Activated CD4-positive, alpha-beta T cell treated with anti-CD3 and anti-CD28 coated beads, Interleukin-2, Interleukin-4, amounts not matched to agents 100 ng/mL and 50 ng/mL, durations not matched to agents 16 hours and 8 hours (primary cell): ENCODE measurements around the gene MRPL49.
"Not testable (repeated sequence)": the region's sequence is repeated elsewhere in the genome, so short reads cannot be mapped to it uniquely, and the experiment has no call there.

Source experiments
- DNase-seq: peaks from one replicate; pipeline ENCODE4 v3.0.0-alpha.2; 2020; ENCODE audit warnings: low spot score

The MRPL49 gene

GRCh38 chr11:65132988-65133700 lies 11.0 kb downstream of the MRPL49 start:
- peak; percentile 61 for DNase-seq

- DNase-seq = no peak
Observed at GRCh38 chr11:65133724-65134123, 11.6 kb downstream of the MRPL49 start.

DNA sequence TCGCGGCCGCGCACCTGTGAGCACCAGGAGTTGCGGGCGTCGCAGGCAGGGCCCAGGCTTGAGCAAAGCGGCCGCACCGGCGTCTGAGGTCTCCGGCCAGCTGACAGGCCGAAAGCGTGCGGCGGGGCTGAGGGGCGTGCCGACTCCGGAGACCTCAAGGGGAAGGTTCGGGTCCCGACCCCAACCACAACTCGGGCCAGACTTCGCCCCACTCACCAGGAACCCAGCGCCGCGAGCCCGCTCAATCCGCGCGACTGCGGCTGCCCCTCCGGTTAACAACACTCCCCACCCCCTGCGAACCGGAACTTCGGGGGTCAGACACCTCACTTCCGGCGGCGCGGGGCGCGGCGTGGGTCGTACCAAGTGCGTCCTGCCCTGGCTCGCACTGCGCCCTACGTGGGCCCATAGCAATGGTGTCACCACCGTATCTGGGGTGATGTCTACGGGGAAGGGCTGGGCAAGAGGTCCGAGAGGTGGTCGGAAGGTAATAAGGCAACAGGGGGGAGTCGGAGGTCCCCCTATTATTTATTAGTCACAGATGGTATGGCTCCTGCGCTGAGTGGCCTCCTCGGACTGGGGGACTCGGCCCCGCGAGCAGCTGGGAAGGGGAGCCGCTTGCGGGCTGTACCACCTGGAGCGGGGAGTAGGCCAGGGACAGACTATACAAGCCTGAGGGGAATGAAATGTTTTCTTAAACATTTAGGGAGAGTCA lies 12.3 kb downstream of the MRPL49 start, which contains the start of gene SYVN1:
Gene SYVN1, minus strand, starts transcription at position 280 of the 712 bp plus-strand sequence. CDS start 918 bp downstream, outside the sequence.
- peak; percentile 89 for DNase-seq

DNA sequence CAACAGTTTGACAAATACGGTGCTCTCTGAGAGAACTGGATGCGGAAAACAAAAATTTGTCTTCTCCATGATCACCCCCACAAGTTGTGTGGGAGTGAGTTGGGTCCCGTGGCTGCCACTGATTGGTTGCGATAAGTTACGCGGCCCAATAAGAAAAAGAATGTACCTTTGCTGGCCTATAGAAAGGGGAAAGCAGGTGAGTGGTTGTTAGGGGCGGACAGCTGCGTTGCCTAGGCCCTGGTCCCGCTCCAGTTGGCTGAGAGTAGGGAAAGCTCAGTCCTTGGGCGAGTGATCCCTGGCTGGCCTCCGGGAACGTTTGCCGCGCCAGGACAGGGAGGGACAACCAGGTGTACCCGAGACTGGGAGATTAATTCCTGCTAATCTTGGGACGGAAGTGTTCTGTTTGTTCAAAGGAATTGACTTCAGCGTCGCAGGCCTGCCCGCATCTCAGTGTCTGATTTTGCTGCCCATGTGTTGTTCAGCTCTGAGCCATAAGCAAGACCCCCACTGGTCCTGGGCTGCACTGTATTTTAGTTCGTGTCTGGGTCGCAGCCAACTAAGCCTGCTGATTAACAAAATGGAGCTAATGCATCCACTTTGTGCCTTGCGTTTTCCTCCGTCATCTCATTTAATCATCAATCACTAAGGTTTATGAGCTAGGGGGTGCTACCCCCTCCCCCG lies 13.0 kb downstream of the MRPL49 start:
- peak; percentile 93 for DNase-seq

DNA sequence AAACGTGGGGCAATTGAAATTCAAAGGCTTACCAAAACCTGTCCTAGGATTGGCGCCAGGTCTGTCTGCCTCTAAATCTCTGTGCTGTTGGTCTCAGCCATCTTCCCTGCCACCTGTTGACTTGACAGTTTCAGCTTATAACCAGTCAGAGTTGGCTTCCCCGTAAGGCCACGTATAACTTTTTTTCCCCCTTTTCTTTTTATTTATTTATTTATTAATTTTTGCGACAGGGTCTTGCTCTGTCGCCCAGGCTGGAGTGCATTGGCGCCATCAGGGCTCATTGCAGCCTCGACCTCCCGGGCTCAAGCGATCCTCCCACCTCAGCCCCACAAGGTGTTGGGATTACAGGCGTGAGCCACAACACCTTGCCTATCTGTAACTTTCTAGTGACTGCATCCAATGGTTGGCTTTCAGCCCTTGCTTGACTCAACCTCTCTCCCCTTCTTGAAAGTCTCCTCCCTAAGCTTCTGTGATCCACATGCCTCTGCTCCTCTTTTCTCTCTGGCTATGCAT lies 13.6 kb downstream of the MRPL49 start:
- DNase-seq = no peak

GRCh38 chr11:65136515-65137096 lies 14.5 kb downstream of the MRPL49 start:
- no peak for DNase-seq

DNA sequence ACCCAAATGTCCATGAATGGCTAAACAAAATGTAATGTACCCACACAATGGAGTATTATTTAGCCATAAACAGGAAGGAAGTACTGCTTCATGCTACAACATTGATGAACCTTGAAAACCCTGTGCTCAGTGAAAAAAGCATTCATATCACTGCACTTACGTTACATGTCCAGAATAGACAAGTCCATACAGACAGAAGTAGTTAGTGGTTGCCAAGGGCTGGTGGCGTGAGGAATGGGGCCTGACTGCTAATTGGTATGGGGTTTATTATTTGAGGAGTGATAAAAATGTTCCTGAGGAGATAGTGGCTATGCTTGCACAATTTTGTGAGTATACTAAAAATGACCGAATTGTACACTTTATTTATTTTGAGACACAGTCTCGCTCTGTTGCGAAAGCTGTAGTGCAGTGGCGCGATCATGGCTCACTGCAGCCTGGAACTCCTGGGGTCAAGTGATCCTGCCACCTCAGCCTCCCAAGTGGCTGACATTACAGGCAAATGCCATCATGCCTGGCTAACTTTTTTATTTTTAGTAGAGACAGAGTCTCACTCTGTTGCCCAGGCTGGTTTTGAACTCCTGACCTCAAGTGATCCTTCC lies 19.9 kb downstream of the MRPL49 start:
- no peak for DNase-seq

DNA sequence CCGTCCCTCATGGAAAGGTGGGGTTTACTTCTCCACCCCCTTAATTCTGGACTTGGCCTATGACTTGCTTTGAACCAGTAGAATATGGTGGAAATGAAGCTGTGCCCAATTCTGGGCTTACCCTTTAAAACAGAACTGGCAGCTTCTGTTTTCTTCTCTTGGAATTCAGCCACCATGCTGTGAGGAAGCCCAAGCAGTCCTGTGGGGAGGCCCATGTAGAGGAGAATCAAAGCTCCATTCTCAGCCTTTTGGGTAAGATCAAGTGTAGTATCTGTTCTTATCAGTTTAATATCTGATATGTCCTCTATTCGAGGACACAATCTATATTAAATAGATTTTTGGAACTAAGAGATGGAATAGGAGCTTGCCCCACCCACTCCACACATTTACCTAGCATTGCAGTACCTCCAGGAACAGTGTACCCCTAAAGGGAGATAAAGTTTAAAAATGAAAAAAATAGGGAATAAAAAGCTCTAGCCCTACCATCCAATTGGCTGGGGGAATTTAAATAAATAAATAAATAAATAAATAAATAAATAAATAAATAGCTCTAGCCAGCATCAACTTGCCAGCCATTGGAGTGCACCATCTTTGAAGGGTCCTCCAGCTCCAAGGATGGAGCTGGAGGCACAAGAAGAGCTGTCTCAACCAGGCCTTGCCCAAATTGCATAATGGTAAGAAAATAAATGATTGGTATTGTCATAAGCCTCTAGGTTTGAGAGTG lies 25.4 kb downstream of the MRPL49 start:
- DNase-seq = no peak

DNA sequence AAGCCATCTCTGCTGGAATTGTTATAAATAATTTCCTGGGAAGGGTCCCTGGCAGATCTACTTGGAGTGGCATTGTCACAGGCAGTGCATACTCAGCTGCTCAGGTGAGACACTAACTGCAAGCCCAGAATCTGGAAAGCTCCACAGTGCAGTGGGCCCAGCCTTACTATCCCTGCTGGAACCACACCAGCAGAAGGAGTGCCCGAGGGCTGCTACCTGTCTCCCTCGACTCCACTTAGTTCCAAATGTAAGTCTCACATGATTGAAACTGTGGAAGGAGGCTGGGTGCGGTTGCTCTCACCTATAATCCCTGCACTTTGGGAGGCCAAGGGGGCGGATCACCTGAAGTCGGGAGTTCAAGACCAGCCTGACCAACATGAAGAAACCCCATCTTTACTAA lies 26.5 kb downstream of the MRPL49 start:
- no peak for DNase-seq

- not testable (repeated sequence) for DNase-seq
Observed at GRCh38 chr11:65150131-65150508, 28.0 kb downstream of the MRPL49 start.

- peak; percentile 31 for DNase-seq
Observed at GRCh38 chr11:65150509-65151299, 28.6 kb downstream of the MRPL49 start.

- no peak for DNase-seq
Observed at GRCh38 chr11:65151331-65151899, 29.3 kb downstream of the MRPL49 start.

DNA sequence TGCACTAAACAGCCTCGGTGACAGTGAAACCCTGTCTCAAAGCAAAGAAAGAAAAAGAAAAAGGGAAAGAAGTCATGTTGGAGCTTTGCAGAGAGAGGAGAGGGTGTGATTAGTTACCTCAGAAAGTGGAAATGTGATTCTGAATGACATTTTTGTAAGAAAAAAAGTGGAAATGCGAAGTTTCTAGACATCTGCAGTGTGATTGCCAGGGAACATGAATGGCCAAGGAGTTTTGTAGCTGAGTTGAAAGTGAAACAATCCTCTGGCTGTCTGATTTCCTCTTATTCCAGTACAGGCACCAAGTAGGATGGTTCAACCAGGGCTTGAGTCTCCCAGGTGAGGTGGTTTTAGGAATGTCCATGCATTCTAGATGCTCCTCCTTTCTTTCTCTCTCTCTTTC lies 30.0 kb downstream of the MRPL49 start:
- no peak for DNase-seq

DNA sequence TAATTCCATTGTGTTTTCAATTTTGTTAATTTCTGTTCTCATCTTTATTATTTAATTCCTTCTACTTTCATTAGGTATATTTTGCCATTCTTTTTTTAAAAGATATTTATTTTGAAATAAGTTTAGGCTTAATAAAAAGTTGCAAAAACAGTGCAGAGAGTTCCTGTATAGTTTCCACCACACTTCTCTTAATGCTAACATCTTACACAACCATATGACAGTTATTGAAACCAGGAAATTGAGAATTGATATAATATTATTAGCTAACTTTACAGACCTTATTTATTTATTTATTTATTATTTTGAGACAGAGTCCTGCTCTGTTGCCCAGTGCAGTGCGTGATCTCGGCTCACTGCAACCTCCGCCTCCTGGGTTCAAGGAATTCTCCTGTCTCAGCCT lies 34.1 kb downstream of the MRPL49 start:
- DNase-seq = no peak

DNA sequence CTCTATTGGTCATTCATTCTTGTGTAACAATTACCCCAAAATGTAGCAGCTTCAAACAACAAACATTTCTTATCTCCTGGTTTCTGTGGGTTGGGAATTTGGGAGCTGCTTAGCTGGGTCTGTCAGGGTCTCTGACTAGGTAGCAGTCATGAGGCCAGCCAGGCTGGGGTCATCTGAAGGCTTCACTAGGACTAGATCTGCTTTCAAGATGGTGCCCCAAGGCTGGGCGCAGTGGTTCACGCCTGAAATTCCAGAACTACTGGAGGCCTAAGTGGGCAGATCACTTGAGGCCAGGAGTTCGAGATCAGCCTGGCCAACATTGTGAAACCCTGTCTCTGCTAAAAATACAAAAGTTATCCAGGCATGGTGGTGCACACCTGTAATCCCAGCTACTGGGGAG lies 34.8 kb downstream of the MRPL49 start:
- no peak for DNase-seq

GRCh38 chr11:65157336-65157735 lies 35.2 kb downstream of the MRPL49 start:
- DNase-seq = no peak

GRCh38 chr11:65159012-65159411 lies 36.9 kb downstream of the MRPL49 start:
- DNase-seq = no peak

- no peak for DNase-seq
Observed at GRCh38 chr11:65160643-65161042, 38.5 kb downstream of the MRPL49 start.

DNA sequence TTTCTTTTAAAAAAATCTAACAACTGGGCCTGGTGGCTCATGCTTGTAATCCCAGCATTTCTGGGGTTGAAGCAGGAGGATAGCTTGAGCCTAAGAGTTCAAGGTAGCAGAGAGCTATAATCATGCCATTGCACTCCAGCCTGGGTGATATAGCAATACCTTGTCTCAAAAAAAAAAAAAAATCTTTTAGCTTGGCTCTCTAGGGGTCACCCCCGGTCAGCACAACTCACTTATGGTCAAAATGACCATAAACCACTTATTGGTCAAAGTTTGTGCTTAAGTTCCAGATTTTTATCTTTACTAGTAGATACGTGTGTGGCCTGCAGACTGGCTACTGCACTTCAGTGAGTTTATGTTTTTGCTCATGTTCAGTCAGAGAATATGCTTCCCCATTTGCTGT lies 41.6 kb downstream of the MRPL49 start:
- DNase-seq = no peak
